GM18519 (cell line): ENCODE results near the gene ENPP6.
"Not testable (repeated sequence)": the region's sequence is repeated elsewhere in the genome, so short reads cannot be mapped to it uniquely, and the experiment has no call there.

Experiments used
- ATAC-seq: cut with Tn5 transposase; IDR thresholded peaks from one replicate; pipeline ENCODE4 v1.9.1; 2021; ENCODE audit warnings: mild to moderate bottlenecking, moderate library complexity; ENCODE audit not compliant: unreplicated experiment, low FRiP score

Gene ENPP6

GRCh38 chr4:184150102-184150839, 67.4 kb downstream of the ENPP6 start:
- ATAC-seq = no peak

- ATAC-seq = no peak
Observed at GRCh38 chr4:184148738-184149637, 68.7 kb downstream of the ENPP6 start.

DNA sequence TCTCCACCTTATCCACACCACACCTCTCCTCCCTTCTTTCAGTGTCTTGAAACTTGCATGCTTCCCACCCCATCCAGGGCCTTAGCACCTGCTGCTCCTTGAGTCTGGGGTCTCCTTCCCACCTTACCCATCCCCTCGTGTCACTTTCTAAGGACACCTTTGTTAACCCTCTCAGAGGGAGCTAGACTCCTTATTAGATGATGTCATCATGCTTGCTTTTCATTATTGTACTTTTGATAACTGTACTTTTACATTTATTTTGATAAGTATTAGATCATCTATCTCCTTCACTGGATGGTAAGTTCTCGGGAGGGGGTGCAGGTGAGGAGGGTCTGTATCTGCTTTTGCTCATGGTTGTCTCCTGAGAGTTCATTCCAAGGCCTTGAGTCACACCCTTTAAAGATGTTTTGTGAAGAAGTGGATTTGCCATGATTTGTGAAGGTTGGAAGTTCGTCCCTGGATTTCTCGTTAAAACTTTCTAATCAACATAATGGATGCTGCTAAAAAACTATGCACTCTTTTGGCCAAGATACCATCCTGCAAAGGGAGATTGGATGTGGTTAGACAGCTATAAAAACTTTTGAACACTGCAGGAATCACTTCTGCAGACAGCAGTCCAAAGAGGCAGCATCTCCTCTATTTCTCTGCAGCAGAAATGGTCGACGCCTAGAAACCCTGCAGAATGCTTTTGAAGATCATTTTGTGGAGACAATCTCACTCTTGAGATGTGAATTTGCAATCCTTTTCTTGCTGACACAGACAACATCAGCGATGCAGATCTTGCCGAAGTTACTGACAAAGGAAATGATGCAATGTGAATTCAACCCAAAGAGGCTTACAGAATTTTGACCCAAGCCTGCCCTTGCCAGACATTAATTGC, 69.6 kb downstream of the ENPP6 start:
- ATAC-seq = no peak

- no peak for ATAC-seq
Observed at GRCh38 chr4:184146951-184147350, 70.7 kb downstream of the ENPP6 start.

DNA sequence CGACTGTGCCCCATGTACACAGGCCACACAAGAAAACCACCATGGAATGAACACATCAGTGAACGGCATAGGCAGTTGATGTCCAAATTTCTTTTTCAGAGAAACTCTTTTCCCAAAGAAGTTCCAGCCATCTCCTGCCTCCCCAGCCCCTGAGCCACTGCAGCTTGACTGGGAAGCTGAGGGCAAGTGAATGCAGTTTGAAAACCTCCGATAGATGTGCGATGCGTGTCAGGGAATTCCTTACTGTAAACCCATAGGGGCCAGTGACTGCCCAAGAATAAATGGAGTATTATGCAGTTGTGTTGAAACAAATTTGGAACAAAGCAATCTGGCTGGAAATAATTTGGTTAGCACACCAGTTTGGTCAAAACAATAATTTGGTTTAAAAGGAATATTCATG, 72.1 kb downstream of the ENPP6 start:
- no peak for ATAC-seq

- ATAC-seq = no peak
Observed at GRCh38 chr4:184143770-184144564, 73.7 kb downstream of the ENPP6 start.

GRCh38 chr4:184142121-184143000, 75.3 kb downstream of the ENPP6 start:
- no peak for ATAC-seq

- not testable (repeated sequence) for ATAC-seq
Observed at GRCh38 chr4:184140901-184141300, 76.8 kb downstream of the ENPP6 start.

GRCh38 chr4:184136525-184136924, 81.1 kb downstream of the ENPP6 start:
- no peak for ATAC-seq

DNA sequence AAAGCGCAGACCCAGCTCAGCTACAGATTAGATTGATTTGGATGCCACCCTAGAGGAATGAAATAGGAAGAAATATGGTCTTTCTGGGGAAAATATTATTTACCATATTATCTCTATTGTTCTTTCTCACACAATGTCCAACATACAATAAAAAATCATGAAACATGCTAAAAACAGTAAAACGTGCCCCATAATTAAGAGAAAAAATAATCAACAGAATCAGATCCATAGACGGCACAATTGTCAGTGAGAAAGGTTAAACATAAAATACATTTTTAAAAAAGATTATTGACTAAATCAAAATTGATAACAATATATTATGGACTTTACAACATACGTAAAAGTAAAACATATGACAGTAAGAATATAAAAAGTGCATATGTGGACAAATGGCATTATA, 90.9 kb downstream of the ENPP6 start:
- ATAC-seq = no peak

GRCh38 chr4:184122631-184123408, 94.9 kb downstream of the ENPP6 start:
- ATAC-seq = no peak

DNA sequence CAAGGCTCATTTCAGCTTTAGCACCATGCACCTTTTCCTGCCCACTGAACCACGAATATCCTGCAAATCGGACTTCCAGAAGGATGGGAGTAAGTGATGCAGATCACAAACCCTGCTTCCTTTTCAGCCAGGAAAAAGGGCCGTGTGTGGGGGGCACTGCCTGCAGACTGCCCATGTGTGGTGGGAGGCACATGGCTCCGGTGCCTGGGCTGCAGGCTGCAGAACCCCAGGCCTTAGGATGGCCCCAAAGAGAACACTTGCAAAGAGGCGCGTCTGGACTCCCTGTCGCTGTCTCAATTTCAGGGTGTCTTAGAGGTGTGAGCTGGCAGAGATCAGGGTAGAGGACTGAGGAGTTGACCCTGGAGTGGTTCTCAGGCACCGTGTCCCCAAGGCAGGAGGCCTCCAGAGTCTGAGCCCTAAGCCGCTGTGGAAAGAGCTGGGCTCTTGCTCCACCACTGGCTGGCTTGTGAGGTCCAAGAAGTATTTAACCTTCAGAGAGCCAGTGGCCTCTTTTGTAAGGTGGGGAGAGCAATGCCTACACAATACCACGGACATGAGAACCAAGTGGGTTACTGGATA, 97.0 kb downstream of the ENPP6 start:
- ATAC-seq = no peak

GRCh38 chr4:184117662-184118199, 99.9 kb downstream of the ENPP6 start:
- no peak for ATAC-seq

- no peak for ATAC-seq
Observed at GRCh38 chr4:184115399-184115798, 102.3 kb downstream of the ENPP6 start.

- ATAC-seq = no peak
Observed at GRCh38 chr4:184114431-184114830, 103.2 kb downstream of the ENPP6 start.

DNA sequence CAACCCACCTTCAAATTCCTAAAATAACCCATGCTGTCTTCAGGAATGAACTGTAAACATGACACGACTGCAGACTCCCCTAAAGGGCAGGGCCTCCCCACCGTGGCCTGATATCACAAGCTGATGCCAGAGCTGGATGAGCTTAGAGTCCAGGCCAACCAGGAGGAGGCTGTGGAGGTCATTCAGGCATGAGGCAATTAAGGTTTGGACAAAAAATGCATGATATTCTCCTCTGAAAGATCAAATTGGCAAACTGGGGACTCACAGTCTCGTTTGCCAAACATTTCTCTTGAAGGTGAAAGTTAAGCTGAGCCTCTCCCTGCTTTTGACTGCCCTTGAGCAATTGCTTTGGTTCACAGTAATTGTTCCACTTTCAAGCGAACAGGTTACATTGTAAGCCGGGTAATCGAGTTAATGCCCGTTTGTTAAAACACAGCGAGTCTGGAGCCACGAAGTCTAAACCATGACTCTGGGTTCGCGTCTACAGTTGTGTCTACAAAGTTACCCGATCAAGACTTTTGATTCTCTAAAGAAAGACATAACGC, 105.6 kb downstream of the ENPP6 start:
- ATAC-seq = no peak

GRCh38 chr4:184111233-184111832, 106.3 kb downstream of the ENPP6 start:
- ATAC-seq = no peak
